H9 (cell line): Measurements from ENCODE around the gene OGFOD3. TPM values are rescaled to one million over a fixed set of nuclear protein-coding genes. Genes with fewer than 3 reads are reported as not detected.

Experiments used
- DNase-seq: peaks from one replicate; pipeline ENCODE4 v3.0.0-alpha.2; 2017
- H2AFZ ChIP-seq: one replicate; pipeline ENCODE4 v1.6.1; 2013; ENCODE audit warnings: mild to moderate bottlenecking, low read length, control low read depth, moderate library complexity
- H2AK5ac ChIP-seq: 2 replicates; pipeline ENCODE4 v1.6.1; 2013; ENCODE audit warnings: low read length, control low read depth, mixed read lengths; ENCODE audit not compliant: insufficient read length
- H2BK120ac ChIP-seq: one replicate; pipeline ENCODE4 v1.6.1; 2013; ENCODE audit warnings: low read depth, mild to moderate bottlenecking, low read length, control low read depth, inconsistent platforms; ENCODE audit not compliant: poor library complexity, severe bottlenecking
- H2BK12ac ChIP-seq: 2 replicates; pipeline ENCODE4 v1.6.1; 2013; ENCODE audit warnings: low read length, control low read depth, mixed read lengths, low read depth; ENCODE audit not compliant: insufficient read length
- H2BK15ac ChIP-seq: 2 replicates; pipeline ENCODE4 v1.6.1; 2013; ENCODE audit warnings: low read depth, low read length, control low read depth
- H2BK20ac ChIP-seq: one replicate; pipeline ENCODE4 v1.6.1; 2013; ENCODE audit warnings: low read depth, mild to moderate bottlenecking, low read length, control low read depth, inconsistent platforms; ENCODE audit not compliant: poor library complexity, severe bottlenecking
- H2BK5ac ChIP-seq: 2 replicates; pipeline ENCODE4 v1.6.1; 2013; ENCODE audit warnings: low read length, control low read depth, mixed read lengths; ENCODE audit not compliant: insufficient read length
- H3K14ac ChIP-seq: 2 replicates; pipeline ENCODE4 v1.6.1; 2013; ENCODE audit warnings: low read length, control low read depth; ENCODE audit not compliant: insufficient read depth
- H3K18ac ChIP-seq: 2 replicates; pipeline ENCODE4 v1.6.1; 2013; ENCODE audit warnings: low read depth, mild to moderate bottlenecking, mixed read lengths, low read length, control low read depth; ENCODE audit not compliant: insufficient read length
- H3K23ac ChIP-seq: 2 replicates; pipeline ENCODE4 v1.6.1; 2013; ENCODE audit warnings: low read length, control low read depth, mixed read lengths, low read depth; ENCODE audit not compliant: insufficient read length
- H3K23me2 ChIP-seq: 2 replicates; pipeline ENCODE4 v1.6.1; 2013; ENCODE audit warnings: low read depth, mild to moderate bottlenecking, mixed read lengths, low read length, control low read depth; ENCODE audit not compliant: insufficient read length, poor library complexity, severe bottlenecking
- H3K27ac ChIP-seq: 2 replicates; pipeline ENCODE4 v1.5.1; 2013; ENCODE audit warnings: low read length, control low read depth, mixed read lengths, low read depth; ENCODE audit not compliant: insufficient read length
- H3K27me3 ChIP-seq: 2 replicates; pipeline ENCODE4 v1.6.1; 2013; ENCODE audit warnings: low read length, control low read depth, inconsistent platforms; ENCODE audit not compliant: insufficient read depth
- H3K4ac ChIP-seq: 2 replicates; pipeline ENCODE4 v1.6.1; 2013; ENCODE audit warnings: low read depth, mild to moderate bottlenecking, control low read depth, inconsistent platforms, low read length, moderate library complexity
- H3K4me1 ChIP-seq: 2 replicates; pipeline ENCODE4 v1.6.1; 2013; ENCODE audit warnings: low read length, control low read depth, inconsistent platforms; ENCODE audit not compliant: insufficient read depth
- H3K4me2 ChIP-seq: 2 replicates; pipeline ENCODE4 v1.6.1; 2013; ENCODE audit warnings: low read length, control low read depth, mixed read lengths; ENCODE audit not compliant: insufficient read length, insufficient read depth
- H3K56ac ChIP-seq: 2 replicates; pipeline ENCODE4 v1.6.1; 2013; ENCODE audit warnings: low read depth, mild to moderate bottlenecking, mixed read lengths, low read length, control low read depth; ENCODE audit not compliant: insufficient read length
- H3K79me1 ChIP-seq: 2 replicates; pipeline ENCODE4 v1.6.1; 2013; ENCODE audit warnings: low read depth, mild to moderate bottlenecking, moderate library complexity, low read length, control low read depth, inconsistent platforms; ENCODE audit not compliant: insufficient read depth, poor library complexity, severe bottlenecking
- H3K79me2 ChIP-seq: 2 replicates; pipeline ENCODE4 v1.6.1; 2013; ENCODE audit warnings: low read length, control low read depth, inconsistent platforms; ENCODE audit not compliant: insufficient read depth
- H3K9ac ChIP-seq: 2 replicates; pipeline ENCODE4 v1.6.1; 2013; ENCODE audit warnings: low read length, control low read depth, mixed read lengths; ENCODE audit not compliant: insufficient read length; ENCODE audit errors: extremely low read depth
- H3K9me3 ChIP-seq: one replicate; pipeline ENCODE4 v1.6.1; 2013; ENCODE audit warnings: low read depth, low read length, inconsistent platforms; ENCODE audit not compliant: control insufficient read depth
- H3T11ph ChIP-seq: one replicate; pipeline ENCODE4 v1.6.1; 2013; ENCODE audit warnings: mild to moderate bottlenecking, low read length, control low read depth, inconsistent platforms
- H4K20me1 ChIP-seq: one replicate; pipeline ENCODE4 v1.6.1; 2013; ENCODE audit not compliant: control insufficient read depth, insufficient read length, insufficient read depth
- H4K5ac ChIP-seq: 2 replicates; pipeline ENCODE4 v1.6.1; 2013; ENCODE audit warnings: low read depth, mild to moderate bottlenecking, mixed read lengths, low read length, control low read depth; ENCODE audit not compliant: insufficient read length
- H4K8ac ChIP-seq: replicated peaks from 2 replicates; pipeline ENCODE4 v1.6.1; 2013; ENCODE audit warnings: low read length, control low read depth, mixed read lengths, low read depth; ENCODE audit not compliant: insufficient read length
- H4K91ac ChIP-seq: 2 replicates; pipeline ENCODE4 v1.6.1; 2013; ENCODE audit warnings: low read depth, mild to moderate bottlenecking, moderate library complexity, mixed read lengths, low read length, control low read depth; ENCODE audit not compliant: insufficient read length
- H3K27ac Mint-ChIP-seq, 3 experiments: 2 replicates in 2 of 3; 3 replicates in 1 of 3; pipeline ENCODE4 v1.8.0; 2020 to 2021; ENCODE audit warnings: mixed read lengths in 3 of 3, mild to moderate bottlenecking in 1 of 3, moderate library complexity in 1 of 3
- H3K27me3 Mint-ChIP-seq: 2 replicates; pipeline ENCODE4 v1.8.0; 2021; ENCODE audit warnings: low read depth, mild to moderate bottlenecking, moderate library complexity, mixed read lengths
- H3K36me3 Mint-ChIP-seq, 3 experiments: 2 replicates in 2 of 3; 3 replicates in 1 of 3; pipeline ENCODE4 v1.8.0; 2020 to 2021; ENCODE audit warnings: low read depth in 3 of 3, mixed read lengths in 3 of 3; ENCODE audit not compliant: insufficient read depth in 1 of 3
- H3K4me1 Mint-ChIP-seq, 2 experiments: 2 replicates each; pipeline ENCODE4 v1.8.0; 2020; ENCODE audit warnings: mixed read lengths in 2 of 2
- H3K4me3 Mint-ChIP-seq, 2 experiments: 2 replicates in 1 of 2; 3 replicates in 1 of 2; pipeline ENCODE4 v1.8.0; 2020 to 2021; ENCODE audit warnings: mild to moderate bottlenecking in 2 of 2, mixed read lengths in 2 of 2, moderate library complexity in 1 of 2
- H3K9me3 Mint-ChIP-seq, 2 experiments: 2 replicates in 1 of 2; 3 replicates in 1 of 2; pipeline ENCODE4 v1.8.0; 2020; ENCODE audit warnings: mild to moderate bottlenecking in 2 of 2, mixed read lengths in 2 of 2, moderate library complexity in 1 of 2
- WGBS: extraction: QIAGEN DNeasy Blood & Tissue Kit; methylation state at CpG from one replicate; pipeline ENCODE4 v1.1.7; 2013; ENCODE audit warnings: missing lambda C conversion rate, low lambda C conversion rate, mixed read lengths; ENCODE audit not compliant: insufficient read length; ENCODE audit errors: extremely low coverage; 5-methylcytosine and 5-hydroxymethylcytosine counted together
- total RNA-seq: library from RNA; stranded (reverse); gene quantifications from 2 replicates; pipeline ENCODE4 v1.2.1, GENCODE V29; 2021
- TF ChIP-seq, protein P1 (sequence below): fragments of 200-600 bp; sonication (generic); conservative IDR thresholded peaks from 3 replicates; pipeline ENCODE4 v1.8.0; 2021; ENCODE audit warnings: antibody characterized with exemption, mild to moderate bottlenecking

Gene OGFOD3
- total RNA-seq, 1 experiment from 2014 or later: 27.8 TPM

GRCh38 chr17:82383411-82383810 is 35.0 kb downstream of the OGFOD3 start:
- no peak overlapping the region for H2BK12ac ChIP-seq
- Mint-ChIP-seq H3K36me3 (no peaks in the 10 kb centered on the region), H3K9me3 (no peaks in the 10 kb centered on the region; a peak in 1 of 5 replicates), H3K27ac (no peak overlapping the region), H3K4me3 (no peak overlapping the region), H3K4me1 (peaks cover 7 to 18% of the 10 kb centered on the region in 2 experiments), H3K27me3 (peaks cover 22% of the 10 kb centered on the region)
- DNase-seq: no peak
- H2BK120ac ChIP-seq: no peak overlapping the region
- no peaks in the 10 kb centered on the region for H4K20me1 ChIP-seq
- H3K79me2 ChIP-seq: no peaks in the 10 kb centered on the region
- no peak overlapping the region for H4K91ac ChIP-seq
- H3K9ac ChIP-seq: no peak overlapping the region
- H2BK20ac ChIP-seq: no peak overlapping the region
- H3K23me2 ChIP-seq: no peaks in the 10 kb centered on the region
- H3K4me1 ChIP-seq: no peaks in the 10 kb centered on the region
- no peak overlapping the region for H3K18ac ChIP-seq
- no peak overlapping the region for H3K4ac ChIP-seq
- no peak overlapping the region for H3K4me2 ChIP-seq
- no peak overlapping the region for H2BK5ac ChIP-seq
- no peaks in the 10 kb centered on the region for H3K79me1 ChIP-seq
- no peak overlapping the region for H3K23ac ChIP-seq
- WGBS: no CpG with 5 or more reads among the region's 18 CpGs
- H3K27ac ChIP-seq: no peak overlapping the region
- H4K5ac ChIP-seq: no peak overlapping the region
- no peak overlapping the region for H2AFZ ChIP-seq
- TF ChIP-seq, protein P1, sequence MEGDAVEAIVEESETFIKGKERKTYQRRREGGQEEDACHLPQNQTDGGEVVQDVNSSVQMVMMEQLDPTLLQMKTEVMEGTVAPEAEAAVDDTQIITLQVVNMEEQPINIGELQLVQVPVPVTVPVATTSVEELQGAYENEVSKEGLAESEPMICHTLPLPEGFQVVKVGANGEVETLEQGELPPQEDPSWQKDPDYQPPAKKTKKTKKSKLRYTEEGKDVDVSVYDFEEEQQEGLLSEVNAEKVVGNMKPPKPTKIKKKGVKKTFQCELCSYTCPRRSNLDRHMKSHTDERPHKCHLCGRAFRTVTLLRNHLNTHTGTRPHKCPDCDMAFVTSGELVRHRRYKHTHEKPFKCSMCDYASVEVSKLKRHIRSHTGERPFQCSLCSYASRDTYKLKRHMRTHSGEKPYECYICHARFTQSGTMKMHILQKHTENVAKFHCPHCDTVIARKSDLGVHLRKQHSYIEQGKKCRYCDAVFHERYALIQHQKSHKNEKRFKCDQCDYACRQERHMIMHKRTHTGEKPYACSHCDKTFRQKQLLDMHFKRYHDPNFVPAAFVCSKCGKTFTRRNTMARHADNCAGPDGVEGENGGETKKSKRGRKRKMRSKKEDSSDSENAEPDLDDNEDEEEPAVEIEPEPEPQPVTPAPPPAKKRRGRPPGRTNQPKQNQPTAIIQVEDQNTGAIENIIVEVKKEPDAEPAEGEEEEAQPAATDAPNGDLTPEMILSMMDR: no peak
- no peak overlapping the region for H2BK15ac ChIP-seq
- no peak overlapping the region for H3T11ph ChIP-seq
- no peak overlapping the region for H4K8ac ChIP-seq
- H2AK5ac ChIP-seq: no peak overlapping the region
- H3K27me3 ChIP-seq: no peaks in the 10 kb centered on the region
- H3K14ac ChIP-seq: no peak overlapping the region
- no peaks in the 10 kb centered on the region for H3K9me3 ChIP-seq
- H3K56ac ChIP-seq: no peak overlapping the region
